AG09319 (cell line): ENCODE measurements around the gene NCOR1.

Experiments
- DNase-seq: peaks from one replicate; pipeline ENCODE4 v3.0.0-alpha.2; 2010; ENCODE audit warnings: low read depth; ENCODE audit errors: extremely low read depth
- TF ChIP-seq, protein P1 (sequence below): IDR thresholded peaks from 2 replicates; pipeline ENCODE4 v1.5.1; 2011; ENCODE audit warnings: low read depth, mild to moderate bottlenecking, inconsistent platforms, low read length, moderate library complexity

Gene NCOR1

DNA sequence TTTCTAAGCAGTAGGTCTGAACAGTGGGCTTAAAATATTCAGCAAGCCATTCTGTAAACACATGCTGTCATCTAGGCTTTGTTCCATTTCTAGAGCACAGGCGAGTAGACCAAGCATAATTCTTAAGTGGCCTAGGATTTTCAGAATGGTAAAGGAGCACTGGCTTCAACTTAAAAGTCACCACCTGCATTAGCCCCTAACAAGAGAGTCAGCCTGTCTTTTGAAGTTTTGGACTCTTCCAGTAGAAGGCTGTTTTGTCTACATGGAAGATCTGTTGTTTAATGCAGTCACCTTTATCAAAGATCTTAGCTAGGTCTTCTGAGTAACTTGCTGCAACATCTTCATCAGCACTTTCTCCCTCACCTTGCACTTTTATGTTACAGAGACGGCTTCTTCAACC is 179.1 kb downstream of the NCOR1 start:
- DNase-seq: no peak
- TF ChIP-seq, protein P1, sequence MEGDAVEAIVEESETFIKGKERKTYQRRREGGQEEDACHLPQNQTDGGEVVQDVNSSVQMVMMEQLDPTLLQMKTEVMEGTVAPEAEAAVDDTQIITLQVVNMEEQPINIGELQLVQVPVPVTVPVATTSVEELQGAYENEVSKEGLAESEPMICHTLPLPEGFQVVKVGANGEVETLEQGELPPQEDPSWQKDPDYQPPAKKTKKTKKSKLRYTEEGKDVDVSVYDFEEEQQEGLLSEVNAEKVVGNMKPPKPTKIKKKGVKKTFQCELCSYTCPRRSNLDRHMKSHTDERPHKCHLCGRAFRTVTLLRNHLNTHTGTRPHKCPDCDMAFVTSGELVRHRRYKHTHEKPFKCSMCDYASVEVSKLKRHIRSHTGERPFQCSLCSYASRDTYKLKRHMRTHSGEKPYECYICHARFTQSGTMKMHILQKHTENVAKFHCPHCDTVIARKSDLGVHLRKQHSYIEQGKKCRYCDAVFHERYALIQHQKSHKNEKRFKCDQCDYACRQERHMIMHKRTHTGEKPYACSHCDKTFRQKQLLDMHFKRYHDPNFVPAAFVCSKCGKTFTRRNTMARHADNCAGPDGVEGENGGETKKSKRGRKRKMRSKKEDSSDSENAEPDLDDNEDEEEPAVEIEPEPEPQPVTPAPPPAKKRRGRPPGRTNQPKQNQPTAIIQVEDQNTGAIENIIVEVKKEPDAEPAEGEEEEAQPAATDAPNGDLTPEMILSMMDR: no peak

DNA sequence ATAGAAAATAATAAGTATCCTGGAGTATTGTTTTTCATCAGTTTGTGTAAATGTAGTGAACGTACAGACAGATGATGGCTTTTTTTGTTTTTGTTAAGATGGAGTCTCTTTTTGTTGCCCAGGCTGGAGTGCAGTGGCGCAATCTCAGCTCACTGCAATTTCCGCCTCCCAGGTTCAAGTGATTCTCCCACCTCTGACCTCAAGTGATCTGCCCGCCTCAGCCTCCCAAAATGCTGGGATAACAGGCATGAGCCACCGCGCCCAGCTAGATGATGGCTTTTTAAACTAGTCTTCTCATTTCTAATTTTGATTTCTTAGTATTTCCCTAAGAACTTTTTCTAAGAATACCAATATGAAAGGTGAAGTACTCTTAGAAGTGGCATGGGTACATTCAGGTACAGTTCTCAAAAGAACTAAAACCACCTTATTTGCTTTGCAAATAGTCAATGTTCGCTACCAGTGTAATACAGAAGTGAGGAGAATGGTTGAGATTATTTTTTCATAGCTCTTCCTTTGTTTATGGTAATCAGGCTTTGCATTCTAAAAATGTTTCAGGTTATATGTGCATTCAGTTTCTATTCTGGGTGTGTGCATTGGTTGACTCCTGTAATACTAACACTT is 181.5 kb downstream of the NCOR1 start:
- no peak for DNase-seq
- TF ChIP-seq, protein P1: no peak

DNA sequence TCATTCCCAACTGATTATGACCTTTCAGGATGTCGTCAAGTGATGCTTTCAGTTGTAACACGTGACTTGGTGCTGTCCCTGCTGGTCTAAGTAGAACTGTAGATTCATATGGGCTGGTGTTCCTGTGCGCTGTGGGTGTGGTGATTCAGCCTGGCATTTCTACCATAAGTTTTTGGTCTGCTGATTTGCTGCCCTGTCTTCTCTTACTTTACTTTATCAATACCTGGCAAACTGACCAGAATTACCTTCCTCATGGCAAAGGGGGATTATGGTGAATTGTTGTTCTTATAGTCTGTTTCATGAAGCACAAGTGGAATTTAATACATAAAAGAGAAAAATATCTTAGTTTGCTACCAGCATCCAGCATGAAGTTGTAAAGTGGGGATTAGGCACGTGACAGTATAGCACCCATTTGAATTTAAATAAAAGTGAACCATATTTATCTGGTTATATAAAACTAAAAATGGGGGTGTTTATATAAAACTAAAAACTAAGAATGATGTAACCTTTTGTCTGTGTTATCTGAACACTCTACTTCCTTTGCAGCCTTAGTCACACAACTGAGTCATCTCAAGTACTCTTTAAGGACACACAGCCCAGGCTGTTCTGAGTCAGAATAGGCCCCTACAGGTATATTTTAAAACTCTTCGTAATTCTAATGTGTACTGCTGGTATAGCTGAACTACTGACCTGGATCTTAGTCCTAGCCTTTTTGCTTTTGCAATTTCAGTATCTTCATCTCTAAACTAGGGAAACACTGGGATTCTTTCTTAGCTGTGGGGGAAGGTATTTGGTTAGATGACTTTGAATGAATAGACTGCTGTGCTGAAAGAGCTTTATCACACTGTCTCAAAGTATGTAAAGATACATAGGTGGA is 187.4 kb downstream of the NCOR1 start:
- DNase-seq: peak; percentile 66
- TF ChIP-seq, protein P1: no peak; the same call in 1 of the 2 replicates

DNA sequence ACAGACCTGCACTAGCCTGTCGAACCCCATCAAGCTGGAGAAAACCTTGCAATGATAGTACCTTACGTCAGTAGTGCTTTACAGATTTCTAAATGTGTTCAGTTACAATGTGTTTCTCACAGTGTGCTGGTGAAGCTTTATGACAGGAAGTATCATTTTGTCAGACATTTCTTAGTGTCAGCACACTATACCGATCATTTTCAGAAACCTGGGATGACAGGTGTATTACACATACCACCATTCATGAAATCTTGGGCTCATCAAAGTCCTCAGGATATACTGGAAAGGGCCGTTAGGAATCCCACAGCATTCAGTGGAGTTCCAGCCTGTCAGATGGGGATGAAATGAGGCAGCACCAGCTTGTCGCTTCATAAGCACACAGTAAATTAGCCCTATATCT is 188.4 kb downstream of the NCOR1 start:
- TF ChIP-seq, protein P1: no peak

DNA sequence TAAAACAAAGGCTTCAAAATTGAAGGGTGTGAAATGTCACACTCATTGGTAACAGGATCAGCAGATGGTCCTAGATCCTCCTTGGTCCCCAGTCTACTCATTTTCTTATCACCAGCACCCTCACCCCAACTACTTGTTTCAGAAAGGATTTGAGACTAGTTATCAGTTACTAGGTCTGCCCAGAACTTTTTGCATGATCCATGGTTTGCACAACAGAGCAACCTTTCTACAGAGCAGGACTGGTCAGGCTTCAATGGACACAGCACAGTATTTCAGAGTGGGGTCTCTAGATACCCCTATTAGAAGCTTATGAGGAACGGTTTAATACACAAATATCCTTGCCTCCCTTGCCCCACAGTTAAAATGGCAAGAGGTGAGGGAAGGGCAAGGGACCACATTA is 190.1 kb downstream of the NCOR1 start:
- DNase-seq: no peak

More for the DNA sequence above, 188.4 kb downstream of the NCOR1 start:
- DNase-seq: no peak

DNA sequence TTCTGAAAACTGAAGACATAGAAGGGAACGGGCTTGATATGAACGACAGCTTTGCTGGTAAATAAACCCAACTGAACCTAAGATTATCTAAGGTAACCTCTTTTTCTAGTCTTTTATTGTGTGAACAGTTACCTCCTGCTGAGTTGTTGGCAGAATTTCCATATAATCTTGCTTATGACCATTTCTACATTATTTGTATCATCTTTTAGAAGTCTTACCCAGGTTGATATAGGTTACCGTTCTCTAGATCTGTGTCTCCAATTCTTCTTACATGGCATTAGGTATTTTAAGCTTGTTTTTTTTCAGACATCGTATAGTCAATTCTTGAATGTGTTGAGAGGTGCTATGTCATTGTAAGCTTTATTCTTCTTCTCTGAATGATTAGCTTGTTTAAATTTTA is 191.5 kb downstream of the NCOR1 start:
- TF ChIP-seq, protein P1: no peak
- no peak for DNase-seq

More for the DNA sequence above, 190.1 kb downstream of the NCOR1 start:
- TF ChIP-seq, protein P1: no peak

DNA sequence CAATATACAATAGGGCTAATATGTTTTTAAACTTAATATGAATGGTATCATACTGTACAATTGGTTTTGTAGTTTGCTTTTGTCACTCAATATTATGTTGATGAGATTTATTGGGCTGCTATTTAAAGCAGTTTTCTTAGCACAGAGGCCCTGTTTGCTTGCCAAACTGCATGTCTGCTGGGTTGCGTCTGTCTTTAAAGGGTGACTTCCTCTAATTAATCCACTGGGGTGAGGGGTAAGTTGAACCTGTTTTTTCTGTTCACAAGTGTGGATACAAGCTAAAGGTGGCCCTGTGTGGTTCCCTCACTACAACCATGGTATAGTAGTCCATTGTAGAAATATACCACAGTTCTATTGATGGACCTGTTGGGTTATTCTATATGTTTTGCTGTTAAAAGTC is 196.0 kb downstream of the NCOR1 start:
- TF ChIP-seq, protein P1: no peak
- DNase-seq: no peak
